ENCODE measurements around the gene SOX18. TPM values are rescaled to one million over a fixed set of nuclear protein-coding genes. Genes with fewer than 3 reads are reported as not detected.

The SOX18 gene
- total and polyA plus RNA-seq, 2 of the 13 experiments (the other 11 are each of a cell fraction or from before 2014, with no cell fraction given), result 1.6 to 1.9 TPM

DNA sequence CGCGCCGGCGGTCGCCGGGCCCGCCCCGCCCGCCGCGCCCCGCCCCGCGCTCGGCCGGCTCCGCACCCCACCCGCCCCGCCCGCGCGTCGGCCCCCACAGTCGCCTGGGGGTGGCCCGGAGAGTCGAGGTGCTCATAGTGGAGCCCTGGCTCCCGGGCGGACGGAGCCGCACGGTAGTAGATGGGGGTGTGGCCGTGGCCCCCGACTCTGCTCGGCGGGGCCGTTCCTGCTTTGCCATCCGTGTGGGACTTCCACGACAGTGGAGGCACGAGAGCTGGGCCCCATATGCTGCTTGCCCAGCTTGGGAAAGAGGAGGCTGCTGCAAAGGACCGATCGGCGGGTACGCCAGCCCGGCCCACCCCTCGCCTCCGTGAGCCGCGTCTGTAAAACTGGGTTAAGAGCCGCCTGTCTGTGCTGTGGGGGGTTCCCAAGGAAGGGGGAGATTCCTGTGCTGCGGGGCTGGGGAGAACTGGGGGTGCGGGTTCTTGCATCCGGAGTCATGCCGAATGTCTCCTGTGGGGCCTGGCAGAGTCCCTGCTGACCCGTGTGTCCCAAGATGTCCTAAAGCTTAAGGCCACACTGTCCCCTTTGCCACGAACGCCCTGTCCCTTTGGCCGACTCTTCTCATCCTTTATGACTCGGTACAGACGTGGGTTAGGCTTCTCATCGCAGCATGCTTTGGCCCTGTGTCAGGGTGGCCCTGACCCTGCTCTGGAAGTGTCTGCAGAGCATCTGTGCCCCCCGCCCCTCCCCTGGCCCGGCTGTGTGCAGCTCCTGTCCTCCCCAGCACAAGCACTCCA is 30.8 kb upstream of the SOX18 start, which contains the start of gene OPRL1 (continued):
- TF ChIP-seq, protein P1, sequence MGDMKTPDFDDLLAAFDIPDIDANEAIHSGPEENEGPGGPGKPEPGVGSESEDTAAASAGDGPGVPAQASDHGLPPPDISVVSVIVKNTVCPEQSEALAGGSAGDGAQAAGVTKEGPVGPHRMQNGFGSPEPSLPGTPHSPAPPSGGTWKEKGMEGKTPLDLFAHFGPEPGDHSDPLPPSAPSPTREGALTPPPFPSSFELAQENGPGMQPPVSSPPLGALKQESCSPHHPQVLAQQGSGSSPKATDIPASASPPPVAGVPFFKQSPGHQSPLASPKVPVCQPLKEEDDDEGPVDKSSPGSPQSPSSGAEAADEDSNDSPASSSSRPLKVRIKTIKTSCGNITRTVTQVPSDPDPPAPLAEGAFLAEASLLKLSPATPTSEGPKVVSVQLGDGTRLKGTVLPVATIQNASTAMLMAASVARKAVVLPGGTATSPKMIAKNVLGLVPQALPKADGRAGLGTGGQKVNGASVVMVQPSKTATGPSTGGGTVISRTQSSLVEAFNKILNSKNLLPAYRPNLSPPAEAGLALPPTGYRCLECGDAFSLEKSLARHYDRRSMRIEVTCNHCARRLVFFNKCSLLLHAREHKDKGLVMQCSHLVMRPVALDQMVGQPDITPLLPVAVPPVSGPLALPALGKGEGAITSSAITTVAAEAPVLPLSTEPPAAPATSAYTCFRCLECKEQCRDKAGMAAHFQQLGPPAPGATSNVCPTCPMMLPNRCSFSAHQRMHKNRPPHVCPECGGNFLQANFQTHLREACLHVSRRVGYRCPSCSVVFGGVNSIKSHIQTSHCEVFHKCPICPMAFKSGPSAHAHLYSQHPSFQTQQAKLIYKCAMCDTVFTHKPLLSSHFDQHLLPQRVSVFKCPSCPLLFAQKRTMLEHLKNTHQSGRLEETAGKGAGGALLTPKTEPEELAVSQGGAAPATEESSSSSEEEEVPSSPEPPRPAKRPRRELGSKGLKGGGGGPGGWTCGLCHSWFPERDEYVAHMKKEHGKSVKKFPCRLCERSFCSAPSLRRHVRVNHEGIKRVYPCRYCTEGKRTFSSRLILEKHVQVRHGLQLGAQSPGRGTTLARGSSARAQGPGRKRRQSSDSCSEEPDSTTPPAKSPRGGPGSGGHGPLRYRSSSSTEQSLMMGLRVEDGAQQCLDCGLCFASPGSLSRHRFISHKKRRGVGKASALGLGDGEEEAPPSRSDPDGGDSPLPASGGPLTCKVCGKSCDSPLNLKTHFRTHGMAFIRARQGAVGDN (CRISPR knock-in tag; IDR thresholded peaks at IDR 0.05), result peak; percentile 64
- TF ChIP-seq THAP11 (CRISPR knock-in tag; IDR thresholded peaks at IDR 0.05), result 0 out of 2 replicates have a peak, but pooled peaks have one; percentile 2
- TF ChIP-seq BORCS8-MEF2B (CRISPR knock-in tag; IDR thresholded peaks at IDR 0.05), result peak; percentile 74
- peak; percentile 61; the same call in 1 of the 2 replicates for TF ChIP-seq ZMYM3 (CRISPR knock-in tag; IDR thresholded peaks at IDR 0.05)
- 0 out of 2 replicates have a peak, but pooled peaks have one; percentile 6 for TF ChIP-seq RXRB (CRISPR knock-in tag; IDR thresholded peaks at IDR 0.05; ENCODE audit: borderline replicate concordance)
- 0 out of 2 replicates have a peak, but pooled peaks have one; percentile 49 for TF ChIP-seq ZNF234 (CRISPR knock-in tag; conservative IDR thresholded peaks at IDR 0.05)
- TF ChIP-seq, protein P2, sequence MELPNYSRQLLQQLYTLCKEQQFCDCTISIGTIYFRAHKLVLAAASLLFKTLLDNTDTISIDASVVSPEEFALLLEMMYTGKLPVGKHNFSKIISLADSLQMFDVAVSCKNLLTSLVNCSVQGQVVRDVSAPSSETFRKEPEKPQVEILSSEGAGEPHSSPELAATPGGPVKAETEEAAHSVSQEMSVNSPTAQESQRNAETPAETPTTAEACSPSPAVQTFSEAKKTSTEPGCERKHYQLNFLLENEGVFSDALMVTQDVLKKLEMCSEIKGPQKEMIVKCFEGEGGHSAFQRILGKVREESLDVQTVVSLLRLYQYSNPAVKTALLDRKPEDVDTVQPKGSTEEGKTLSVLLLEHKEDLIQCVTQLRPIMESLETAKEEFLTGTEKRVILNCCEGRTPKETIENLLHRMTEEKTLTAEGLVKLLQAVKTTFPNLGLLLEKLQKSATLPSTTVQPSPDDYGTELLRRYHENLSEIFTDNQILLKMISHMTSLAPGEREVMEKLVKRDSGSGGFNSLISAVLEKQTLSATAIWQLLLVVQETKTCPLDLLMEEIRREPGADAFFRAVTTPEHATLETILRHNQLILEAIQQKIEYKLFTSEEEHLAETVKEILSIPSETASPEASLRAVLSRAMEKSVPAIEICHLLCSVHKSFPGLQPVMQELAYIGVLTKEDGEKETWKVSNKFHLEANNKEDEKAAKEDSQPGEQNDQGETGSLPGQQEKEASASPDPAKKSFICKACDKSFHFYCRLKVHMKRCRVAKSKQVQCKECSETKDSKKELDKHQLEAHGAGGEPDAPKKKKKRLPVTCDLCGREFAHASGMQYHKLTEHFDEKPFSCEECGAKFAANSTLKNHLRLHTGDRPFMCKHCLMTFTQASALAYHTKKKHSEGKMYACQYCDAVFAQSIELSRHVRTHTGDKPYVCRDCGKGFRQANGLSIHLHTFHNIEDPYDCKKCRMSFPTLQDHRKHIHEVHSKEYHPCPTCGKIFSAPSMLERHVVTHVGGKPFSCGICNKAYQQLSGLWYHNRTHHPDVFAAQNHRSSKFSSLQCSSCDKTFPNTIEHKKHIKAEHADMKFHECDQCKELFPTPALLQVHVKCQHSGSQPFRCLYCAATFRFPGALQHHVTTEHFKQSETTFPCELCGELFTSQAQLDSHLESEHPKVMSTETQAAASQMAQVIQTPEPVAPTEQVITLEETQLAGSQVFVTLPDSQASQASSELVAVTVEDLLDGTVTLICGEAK (IDR thresholded peaks at IDR 0.05), result no peak
- TF ChIP-seq, protein P2 (CRISPR knock-in tag; IDR thresholded peaks at IDR 0.05), result 0 out of 2 replicates have a peak, but pooled peaks have one; percentile 34
- peak; percentile 51; the same call in 1 of the 2 replicates for TF ChIP-seq RXRA (CRISPR knock-in tag; IDR thresholded peaks at IDR 0.05)
- TF ChIP-seq, protein P3, sequence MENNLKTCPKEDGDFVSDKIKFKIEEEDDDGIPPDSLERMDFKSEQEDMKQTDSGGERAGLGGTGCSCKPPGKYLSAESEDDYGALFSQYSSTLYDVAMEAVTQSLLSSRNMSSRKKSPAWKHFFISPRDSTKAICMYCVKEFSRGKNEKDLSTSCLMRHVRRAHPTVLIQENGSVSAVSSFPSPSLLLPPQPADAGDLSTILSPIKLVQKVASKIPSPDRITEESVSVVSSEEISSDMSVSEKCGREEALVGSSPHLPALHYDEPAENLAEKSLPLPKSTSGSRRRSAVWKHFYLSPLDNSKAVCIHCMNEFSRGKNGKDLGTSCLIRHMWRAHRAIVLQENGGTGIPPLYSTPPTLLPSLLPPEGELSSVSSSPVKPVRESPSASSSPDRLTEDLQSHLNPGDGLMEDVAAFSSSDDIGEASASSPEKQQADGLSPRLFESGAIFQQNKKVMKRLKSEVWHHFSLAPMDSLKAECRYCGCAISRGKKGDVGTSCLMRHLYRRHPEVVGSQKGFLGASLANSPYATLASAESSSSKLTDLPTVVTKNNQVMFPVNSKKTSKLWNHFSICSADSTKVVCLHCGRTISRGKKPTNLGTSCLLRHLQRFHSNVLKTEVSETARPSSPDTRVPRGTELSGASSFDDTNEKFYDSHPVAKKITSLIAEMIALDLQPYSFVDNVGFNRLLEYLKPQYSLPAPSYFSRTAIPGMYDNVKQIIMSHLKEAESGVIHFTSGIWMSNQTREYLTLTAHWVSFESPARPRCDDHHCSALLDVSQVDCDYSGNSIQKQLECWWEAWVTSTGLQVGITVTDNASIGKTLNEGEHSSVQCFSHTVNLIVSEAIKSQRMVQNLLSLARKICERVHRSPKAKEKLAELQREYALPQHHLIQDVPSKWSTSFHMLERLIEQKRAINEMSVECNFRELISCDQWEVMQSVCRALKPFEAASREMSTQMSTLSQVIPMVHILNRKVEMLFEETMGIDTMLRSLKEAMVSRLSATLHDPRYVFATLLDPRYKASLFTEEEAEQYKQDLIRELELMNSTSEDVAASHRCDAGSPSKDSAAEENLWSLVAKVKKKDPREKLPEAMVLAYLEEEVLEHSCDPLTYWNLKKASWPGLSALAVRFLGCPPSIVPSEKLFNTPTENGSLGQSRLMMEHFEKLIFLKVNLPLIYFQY (CRISPR knock-in tag; IDR thresholded peaks at IDR 0.05; ENCODE audit: borderline replicate concordance), result 0 out of 2 replicates have a peak, but pooled peaks have one; percentile 33
- TF ChIP-seq ZNF605 (CRISPR knock-in tag; IDR thresholded peaks at IDR 0.05), result peak; percentile 44; the same call in 1 of the 2 replicates

All from HepG2 (cell line).